Measurements from ENCODE around the gene PIP5KL1. TPM values are rescaled to one million over a fixed set of nuclear protein-coding genes. Genes with fewer than 3 reads are reported as not detected.

Gene PIP5KL1
- polyA plus RNA-seq, 12 donors: 0.83 to 4.1 (median 2.4) TPM; not detected in 2

GRCh38 chr9:127873223-127873691 lies 57.3 kb downstream of the PIP5KL1 start:
- no peak for DNase-seq

- no peak for DNase-seq
These were observed 58.0 kb downstream of the PIP5KL1 start for GRCh38 chr9:127872369-127873222.

GRCh38 chr9:127871531-127871930 lies 59.0 kb downstream of the PIP5KL1 start:
- no peak for DNase-seq

- no peak for DNase-seq
These were observed 59.7 kb downstream of the PIP5KL1 start for GRCh38 chr9:127870887-127871286.

Other genes starting within 250 kb of the PIP5KL1 start
- gene CFAP157, start 223.8 kb downstream of the PIP5KL1 start, polyA plus RNA-seq (ENCODE audit: insufficient read length in 12 of 12): 1 to 10 TPM in 7 of 12 donors, under 1 TPM in 3, not detected in 2; 0.84 to 1.7 (median 1.0) TPM
- 1 to 10 TPM in 10 of 12 donors, not detected in 2; 4.0 to 8.8 (median 5.3) TPM for gene PTRH1, start 215.1 kb downstream of the PIP5KL1 start, polyA plus RNA-seq (ENCODE audit: insufficient read length in 12 of 12)
- under 1 TPM in 5 of 12 donors, not detected in 7; 0.03 to 0.17 (median 0.05) TPM for gene TTC16, start 214.7 kb downstream of the PIP5KL1 start, polyA plus RNA-seq (ENCODE audit: insufficient read length in 12 of 12)
- 10 to 100 TPM in 1 of 12 donors, 1 to 10 TPM in 10, not detected in 1; 4.7 to 16.6 (median 7.0) TPM for gene TOR2A, start 195.5 kb downstream of the PIP5KL1 start, polyA plus RNA-seq (ENCODE audit: insufficient read length in 12 of 12)
- gene SH2D3C, start 152.1 kb downstream of the PIP5KL1 start, polyA plus RNA-seq (ENCODE audit: insufficient read length in 12 of 12): 10 to 100 TPM in 11 of 12 donors, not detected in 1; 13.5 to 40.7 (median 17.1) TPM
- gene CDK9, start 144.7 kb downstream of the PIP5KL1 start, polyA plus RNA-seq (ENCODE audit: insufficient read length in 12 of 12): 10 to 100 TPM in 11 of 12 donors, not detected in 1; 29.1 to 50.2 (median 38.6) TPM
- gene FPGS, start 127.9 kb downstream of the PIP5KL1 start, polyA plus RNA-seq (ENCODE audit: insufficient read length in 12 of 12): 10 to 100 TPM in 11 of 12 donors, not detected in 1; 32.7 to 60.9 (median 37.7) TPM
- 10 to 100 TPM in 11 of 12 donors, not detected in 1; 42.2 to 65.8 (median 47.4) TPM for gene ENG, start 76.1 kb downstream of the PIP5KL1 start, polyA plus RNA-seq (ENCODE audit: insufficient read length in 12 of 12)
- gene AK1, start 53.1 kb downstream of the PIP5KL1 start, polyA plus RNA-seq (ENCODE audit: insufficient read length in 12 of 12): 1,000 to 10,000 TPM in 5 of 12 donors, 100 to 1,000 TPM in 7; 441 to 7,878 (median 918) TPM
- 10 to 100 TPM in 11 of 12 donors, not detected in 1; 37.0 to 62.6 (median 51.5) TPM for gene ST6GALNAC6, start 31.2 kb downstream of the PIP5KL1 start, polyA plus RNA-seq (ENCODE audit: insufficient read length in 12 of 12)
- gene ST6GALNAC4, start 13.7 kb downstream of the PIP5KL1 start, polyA plus RNA-seq (ENCODE audit: insufficient read length in 12 of 12): 10 to 100 TPM in 11 of 12 donors, not detected in 1; 20.8 to 50.5 (median 32.7) TPM
- 10 to 100 TPM in 11 of 12 donors, not detected in 1; 16.0 to 28.7 (median 20.7) TPM for gene DPM2, start 7.1 kb upstream of the PIP5KL1 start, polyA plus RNA-seq (ENCODE audit: insufficient read length in 12 of 12)
- gene EEIG1, start 50.2 kb upstream of the PIP5KL1 start, polyA plus RNA-seq (ENCODE audit: insufficient read length in 12 of 12): 10 to 100 TPM in 11 of 12 donors, not detected in 1; 12.7 to 37.2 (median 14.9) TPM
- gene NAIF1, start 136.5 kb upstream of the PIP5KL1 start, polyA plus RNA-seq (ENCODE audit: insufficient read length in 12 of 12): 10 to 100 TPM in 1 of 12 donors, 1 to 10 TPM in 10, not detected in 1; 6.5 to 21.2 (median 8.0) TPM
- 10 to 100 TPM in 11 of 12 donors, not detected in 1; 10.8 to 15.3 (median 11.6) TPM for gene SLC25A25, start 137.5 kb upstream of the PIP5KL1 start, polyA plus RNA-seq (ENCODE audit: insufficient read length in 12 of 12)
- gene PTGES2, start 197.0 kb upstream of the PIP5KL1 start, polyA plus RNA-seq (ENCODE audit: insufficient read length in 12 of 12): 10 to 100 TPM in 11 of 12 donors, not detected in 1; 24.4 to 37.2 (median 33.4) TPM
- gene LCN2, start 218.7 kb upstream of the PIP5KL1 start, polyA plus RNA-seq (ENCODE audit: insufficient read length in 12 of 12): 1 to 10 TPM in 1 of 12 donors, under 1 TPM in 7, not detected in 4; 0.31 to 6.2 (median 0.70) TPM
- gene BBLN, start 229.5 kb upstream of the PIP5KL1 start, polyA plus RNA-seq (ENCODE audit: insufficient read length in 12 of 12): 10 to 100 TPM in 11 of 12 donors, not detected in 1; 16.6 to 61.6 (median 22.2) TPM